Ishikawa (cell line): ENCODE measurements around the gene BIRC7.

ENCODE experiments used
- CEBPB ChIP-seq: IDR thresholded peaks from 2 replicates; pipeline ENCODE4 v1.6.1; 2012
- CREB1 ChIP-seq: IDR thresholded peaks from 2 replicates; pipeline ENCODE4 v1.6.1; 2012; ENCODE audit warnings: low read depth
- EGR1 ChIP-seq: IDR thresholded peaks from 2 replicates; pipeline ENCODE4 v1.6.1; 2012
- EP300 ChIP-seq: IDR thresholded peaks from 2 replicates; pipeline ENCODE4 v1.6.1; 2012; ENCODE audit warnings: borderline replicate concordance
- FOXM1 ChIP-seq: IDR thresholded peaks from 2 replicates; pipeline ENCODE4 v1.6.1; 2012; ENCODE audit warnings: low read depth, borderline replicate concordance
- NFIC ChIP-seq: IDR thresholded peaks from 2 replicates; pipeline ENCODE4 v1.6.1; 2012
- RAD21 ChIP-seq: IDR thresholded peaks from 2 replicates; pipeline ENCODE4 v1.6.1; 2012; ENCODE audit warnings: low read depth
- REST ChIP-seq: IDR thresholded peaks from 2 replicates; pipeline ENCODE4 v1.6.1; 2012; ENCODE audit warnings: low read depth, mild to moderate bottlenecking
- TAF1 ChIP-seq: IDR thresholded peaks from 2 replicates; pipeline ENCODE4 v1.6.1; 2012; ENCODE audit warnings: low read depth, mild to moderate bottlenecking
- TCF12 ChIP-seq: IDR thresholded peaks from 2 replicates; pipeline ENCODE4 v1.6.1; 2012; ENCODE audit warnings: low read depth
- TEAD4 ChIP-seq: IDR thresholded peaks from 2 replicates; pipeline ENCODE4 v1.6.1; 2012
- USF1 ChIP-seq: IDR thresholded peaks from 2 replicates; pipeline ENCODE4 v1.6.1; 2012
- YY1 ChIP-seq: IDR thresholded peaks from 2 replicates; pipeline ENCODE4 v1.6.1; 2012; ENCODE audit warnings: low read depth
- ZBTB7A ChIP-seq: IDR thresholded peaks from 2 replicates; pipeline ENCODE4 v1.6.1; 2012; ENCODE audit warnings: low read depth
- TF ChIP-seq, protein P1 (sequence below): IDR thresholded peaks from 2 replicates; pipeline ENCODE4 v1.6.1; 2012

The BIRC7 gene

DNA sequence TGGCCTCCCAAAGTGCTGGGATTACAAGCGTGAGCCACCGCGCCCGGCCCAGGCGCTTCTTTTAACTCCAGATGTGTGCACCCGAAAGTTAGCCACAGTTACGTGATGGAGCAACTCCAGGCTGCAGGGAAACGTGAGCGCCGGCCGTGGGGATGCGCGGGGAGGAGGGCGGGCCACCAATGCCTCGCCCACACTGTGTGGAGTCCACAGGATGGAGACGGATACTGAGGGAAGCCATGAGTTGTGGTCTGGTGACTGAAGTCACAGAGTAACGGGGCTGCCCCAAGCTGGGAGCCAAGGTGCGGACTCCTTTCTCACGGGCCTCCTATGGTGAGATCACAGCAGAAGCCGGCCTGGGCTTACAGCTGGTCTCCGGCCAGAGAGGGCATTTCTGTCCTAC, 43.0 kb upstream of the BIRC7 start:
- no peak for TF ChIP-seq NFIC
- TF ChIP-seq TEAD4, result no peak
- no peak for TF ChIP-seq CEBPB
- no peak for TF ChIP-seq FOXM1
- no peak for TF ChIP-seq RAD21
- no peak for TF ChIP-seq YY1
- no peak for TF ChIP-seq TAF1
- no peak for TF ChIP-seq TCF12
- TF ChIP-seq, protein P1, sequence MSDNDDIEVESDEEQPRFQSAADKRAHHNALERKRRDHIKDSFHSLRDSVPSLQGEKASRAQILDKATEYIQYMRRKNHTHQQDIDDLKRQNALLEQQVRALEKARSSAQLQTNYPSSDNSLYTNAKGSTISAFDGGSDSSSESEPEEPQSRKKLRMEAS, result no peak
- no peak for TF ChIP-seq REST
- TF ChIP-seq EGR1, result no peak
- TF ChIP-seq USF1, result no peak

DNA sequence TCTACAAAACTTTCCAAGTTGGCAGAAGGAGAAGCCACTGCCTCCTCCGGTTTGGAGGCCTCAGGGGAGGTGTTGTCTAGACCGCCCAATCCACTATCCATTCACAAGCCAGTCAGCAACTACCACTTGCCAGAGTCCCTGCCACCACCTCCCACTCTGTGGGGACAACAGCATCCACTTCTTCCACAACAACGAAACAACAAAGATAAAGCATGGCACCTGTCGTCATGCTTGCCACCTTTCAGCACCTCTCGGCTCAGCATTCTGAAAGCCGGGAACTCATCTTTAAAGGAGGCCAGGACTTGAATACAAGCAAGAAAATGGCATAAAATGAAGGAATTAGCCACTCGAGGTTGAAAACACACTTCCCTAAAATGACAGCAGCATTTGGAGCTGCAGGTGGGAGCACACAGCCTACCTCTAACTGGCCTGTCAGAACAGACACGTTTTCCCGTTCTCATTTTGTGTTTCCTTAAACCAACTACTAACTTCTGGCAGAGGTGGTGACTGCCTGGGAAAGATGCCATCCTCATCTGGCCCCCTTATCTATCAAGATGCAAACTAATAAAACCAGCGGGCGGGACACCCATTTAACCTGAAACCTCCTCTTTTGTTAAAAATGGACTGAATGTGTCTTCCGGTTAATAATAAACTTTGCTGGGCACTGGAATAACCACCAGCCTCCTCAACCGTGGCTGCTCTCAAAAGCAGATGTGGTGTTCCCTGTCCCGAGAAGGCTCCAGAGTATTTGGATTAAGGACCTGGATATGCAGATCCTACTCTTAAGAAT, 41.5 kb upstream of the BIRC7 start:
- TF ChIP-seq, protein P1, result no peak
- TF ChIP-seq CREB1 (no peak), TCF12 (no peak), CEBPB (no peak), NFIC (no peak), YY1 (no peak), ZBTB7A (no peak), USF1 (no peak), EP300 (no peak), FOXM1 (no peak), REST (no peak), EGR1 (no peak), RAD21 (no peak), TEAD4 (no peak), TAF1 (no peak)

DNA sequence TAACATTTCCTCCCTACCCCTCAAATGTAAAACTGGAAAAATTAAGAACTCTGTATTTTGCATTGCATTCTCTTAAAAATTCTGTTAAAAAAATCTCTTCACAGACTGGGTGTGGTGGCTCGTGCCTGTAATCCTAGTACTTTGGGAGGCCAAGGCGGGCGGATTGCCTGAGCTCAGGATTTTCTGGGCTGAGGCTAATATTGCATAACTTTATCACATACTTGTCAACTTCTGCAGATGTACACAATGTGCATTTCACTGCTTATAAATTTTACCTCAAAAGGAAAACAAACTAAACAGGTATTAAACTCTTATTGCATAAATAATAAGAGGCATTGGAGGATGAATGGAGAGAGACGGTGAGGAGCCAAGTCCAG, 40.9 kb upstream of the BIRC7 start:
- TF ChIP-seq YY1, result no peak
- no peak for TF ChIP-seq TAF1
- TF ChIP-seq TEAD4, result no peak
- TF ChIP-seq USF1, result no peak

DNA sequence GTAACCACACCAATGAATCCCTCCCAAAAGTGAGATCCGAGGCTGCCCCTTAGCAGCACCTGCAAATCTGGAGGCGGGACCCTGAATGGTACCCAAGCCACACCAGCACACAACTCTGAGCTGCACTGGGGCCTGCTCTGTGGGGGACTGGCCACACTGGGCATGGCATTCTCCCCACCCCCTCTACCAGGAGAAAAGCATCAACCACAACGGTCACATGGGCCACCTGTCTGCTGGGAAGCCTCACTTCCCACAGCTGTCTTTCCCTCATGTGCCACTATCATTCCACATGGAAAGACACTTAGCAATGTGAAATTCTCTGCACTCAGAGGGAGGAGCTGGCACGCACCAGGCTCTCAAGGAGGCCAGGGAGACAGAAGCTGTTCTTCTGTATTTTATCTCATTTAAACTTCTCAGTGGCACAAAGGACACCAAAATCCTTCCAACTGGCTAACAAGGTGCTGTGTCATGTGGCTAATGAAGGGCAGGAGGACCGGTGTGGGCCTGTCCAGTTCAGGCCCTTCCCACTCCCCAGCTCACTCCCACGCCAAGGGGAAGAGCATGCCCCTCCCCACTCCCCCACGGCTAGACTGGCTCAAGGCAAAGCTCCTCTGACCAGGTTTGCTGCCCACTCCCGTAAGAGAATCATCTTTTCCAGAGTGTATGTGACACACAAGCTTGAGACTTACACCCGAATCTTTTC, 38.8 kb upstream of the BIRC7 start:
- TF ChIP-seq YY1 (no peak), NFIC (no peak), TAF1 (no peak), USF1 (no peak), REST (no peak), FOXM1 (no peak), TCF12 (no peak), EGR1 (no peak), ZBTB7A (no peak), CREB1 (no peak), CEBPB (no peak), EP300 (no peak), TEAD4 (no peak)
- TF ChIP-seq, protein P1, result no peak
